Activated B cell treated with CpG ODN at 0.5 μM for 24 hours (primary cell): ENCODE results near the gene ABCD3. TPM values are rescaled to one million over a fixed set of nuclear protein-coding genes. Genes with fewer than 3 reads are reported as not detected.
"Not testable (repeated sequence)": the region's sequence is repeated elsewhere in the genome, so short reads cannot be mapped to it uniquely, and the experiment has no call there.

Source experiments
- ATAC-seq: fragments of 200-7000 bp; cut with Tn5 transposase; one replicate; pipeline ENCODE4 v1.10.0; 2021; ENCODE audit warnings: low read depth, mild to moderate bottlenecking, moderate library complexity
- CTCF ChIA-PET: fragments of 350-600 bp; sonication (Branson Sonifier 250); formaldehyde crosslinking; loops from one replicate; lab custom pipeline; 2021; ENCODE audit warnings: antibody characterized with exemption; lab: Charles Lee
- POLR2A ChIA-PET: fragments of 350-600 bp; sonication (Branson Sonifier 250); formaldehyde crosslinking; loops from one replicate; lab custom pipeline; 2021; ENCODE audit warnings: antibody characterized with exemption; lab: Charles Lee
- DNase-seq: peaks from one replicate; pipeline ENCODE4 v3.0.0; 2022
- H3K27ac Mint-ChIP-seq: one replicate; pipeline ENCODE4 v1.8.0; 2020; ENCODE audit warnings: mixed read lengths
- H3K27me3 Mint-ChIP-seq: one replicate; pipeline ENCODE4 v1.8.0; 2021; ENCODE audit warnings: mixed read lengths
- H3K36me3 Mint-ChIP-seq: one replicate; pipeline ENCODE4 v1.8.0; 2021; ENCODE audit warnings: low read depth, mixed read lengths
- H3K4me1 Mint-ChIP-seq: one replicate; pipeline ENCODE4 v1.8.0; 2021; ENCODE audit warnings: mixed read lengths
- H3K4me3 Mint-ChIP-seq: one replicate; pipeline ENCODE4 v1.8.0; 2020; ENCODE audit warnings: mild to moderate bottlenecking, mixed read lengths
- H3K9me3 Mint-ChIP-seq: one replicate; pipeline ENCODE4 v1.8.0; 2020; ENCODE audit warnings: mixed read lengths
- intact Hi-C: fragments of 100-400 bp; cut with micrococcal nuclease; formaldehyde crosslinking; loops from one replicate; pipeline ENCODE4 v1.15.1; 2024
- total RNA-seq: library from RNA; stranded (reverse); gene quantifications from 2 replicates; pipeline ENCODE4 v1.2.3, GENCODE V29; 2022
- TF ChIP-seq, protein P1 (sequence below): fragments of 200-600 bp; IDR thresholded peaks from one replicate; pipeline ENCODE4 v1.8.0; 2022; ENCODE audit warnings: antibody characterized with exemption, mild to moderate bottlenecking

The ABCD3 gene
- total RNA-seq, 1 donor from 2014 or later: 23.2 TPM

GRCh38 chr1:94425821-94426484 lies 7.8 kb downstream of the ABCD3 start:
- peaks cover 25% of the 10 kb centered on the region for H3K4me1 Mint-ChIP-seq
- H3K9me3 Mint-ChIP-seq: peaks cover 3% of the 10 kb centered on the region
- no peaks in the 10 kb centered on the region for H3K27me3 Mint-ChIP-seq
- H3K4me3 Mint-ChIP-seq: no peak overlapping the region
- no peak overlapping the region for H3K27ac Mint-ChIP-seq
- intact Hi-C loops: no loop called here
- CTCF ChIA-PET: no interaction called here
- POLR2A ChIA-PET: no interaction called here
- TF ChIP-seq, protein P1, sequence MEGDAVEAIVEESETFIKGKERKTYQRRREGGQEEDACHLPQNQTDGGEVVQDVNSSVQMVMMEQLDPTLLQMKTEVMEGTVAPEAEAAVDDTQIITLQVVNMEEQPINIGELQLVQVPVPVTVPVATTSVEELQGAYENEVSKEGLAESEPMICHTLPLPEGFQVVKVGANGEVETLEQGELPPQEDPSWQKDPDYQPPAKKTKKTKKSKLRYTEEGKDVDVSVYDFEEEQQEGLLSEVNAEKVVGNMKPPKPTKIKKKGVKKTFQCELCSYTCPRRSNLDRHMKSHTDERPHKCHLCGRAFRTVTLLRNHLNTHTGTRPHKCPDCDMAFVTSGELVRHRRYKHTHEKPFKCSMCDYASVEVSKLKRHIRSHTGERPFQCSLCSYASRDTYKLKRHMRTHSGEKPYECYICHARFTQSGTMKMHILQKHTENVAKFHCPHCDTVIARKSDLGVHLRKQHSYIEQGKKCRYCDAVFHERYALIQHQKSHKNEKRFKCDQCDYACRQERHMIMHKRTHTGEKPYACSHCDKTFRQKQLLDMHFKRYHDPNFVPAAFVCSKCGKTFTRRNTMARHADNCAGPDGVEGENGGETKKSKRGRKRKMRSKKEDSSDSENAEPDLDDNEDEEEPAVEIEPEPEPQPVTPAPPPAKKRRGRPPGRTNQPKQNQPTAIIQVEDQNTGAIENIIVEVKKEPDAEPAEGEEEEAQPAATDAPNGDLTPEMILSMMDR: no peak
- peaks cover 11% of the 10 kb centered on the region for H3K36me3 Mint-ChIP-seq
- no peak for DNase-seq
- ATAC-seq: no peak

DNA sequence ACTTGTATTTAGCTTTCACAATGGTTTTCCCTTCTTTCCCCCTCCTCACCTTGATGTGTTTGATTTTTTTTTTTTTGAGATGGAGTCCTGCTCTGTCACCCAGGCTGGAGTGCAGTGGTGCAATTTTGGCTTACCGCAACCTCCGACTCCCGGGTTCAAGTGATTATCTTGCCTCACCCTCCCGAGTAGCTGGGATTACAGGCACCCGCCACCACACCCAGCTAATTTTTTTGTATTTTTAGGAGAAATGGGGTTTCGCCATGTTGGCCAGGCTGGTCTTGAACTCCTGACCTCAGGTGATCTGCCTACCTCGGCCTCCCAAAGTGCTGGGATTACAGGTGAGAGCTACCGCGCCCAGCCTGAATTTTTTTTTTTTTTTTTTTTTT lies 8.3 kb downstream of the ABCD3 start:
- H3K9me3 Mint-ChIP-seq, H3K27me3 Mint-ChIP-seq, ATAC-seq, CTCF ChIA-PET, intact Hi-C loops, H3K4me3 Mint-ChIP-seq, DNase-seq, H3K27ac Mint-ChIP-seq, POLR2A ChIA-PET: not testable (repeated sequence)
- peaks cover 22% of the 10 kb centered on the region for H3K4me1 Mint-ChIP-seq
- H3K36me3 Mint-ChIP-seq: peaks cover 11% of the 10 kb centered on the region

GRCh38 chr1:94428441-94428840 lies 10.3 kb downstream of the ABCD3 start:
- ChIA-PET POLR2A (no interaction called here), CTCF (no interaction called here)
- H3K36me3 Mint-ChIP-seq: peaks cover 11% of the 10 kb centered on the region
- H3K4me3 Mint-ChIP-seq: no peak overlapping the region
- intact Hi-C loops: no loop called here
- peaks cover 22% of the 10 kb centered on the region for H3K4me1 Mint-ChIP-seq
- H3K27me3 Mint-ChIP-seq: no peaks in the 10 kb centered on the region
- TF ChIP-seq, protein P1: no peak
- peaks cover 3% of the 10 kb centered on the region for H3K9me3 Mint-ChIP-seq
- ATAC-seq: no peak
- no peak overlapping the region for H3K27ac Mint-ChIP-seq
- DNase-seq: no peak

- H3K27ac Mint-ChIP-seq, ATAC-seq, H3K9me3 Mint-ChIP-seq, intact Hi-C loops, POLR2A ChIA-PET, DNase-seq, CTCF ChIA-PET, H3K4me3 Mint-ChIP-seq, H3K27me3 Mint-ChIP-seq: not testable (repeated sequence)
- Mint-ChIP-seq H3K36me3 (peaks cover 11% of the 10 kb centered on the region), H3K4me1 (peaks cover 22% of the 10 kb centered on the region)
Observed at GRCh38 chr1:94428927-94429528, 10.8 kb downstream of the ABCD3 start.

DNA sequence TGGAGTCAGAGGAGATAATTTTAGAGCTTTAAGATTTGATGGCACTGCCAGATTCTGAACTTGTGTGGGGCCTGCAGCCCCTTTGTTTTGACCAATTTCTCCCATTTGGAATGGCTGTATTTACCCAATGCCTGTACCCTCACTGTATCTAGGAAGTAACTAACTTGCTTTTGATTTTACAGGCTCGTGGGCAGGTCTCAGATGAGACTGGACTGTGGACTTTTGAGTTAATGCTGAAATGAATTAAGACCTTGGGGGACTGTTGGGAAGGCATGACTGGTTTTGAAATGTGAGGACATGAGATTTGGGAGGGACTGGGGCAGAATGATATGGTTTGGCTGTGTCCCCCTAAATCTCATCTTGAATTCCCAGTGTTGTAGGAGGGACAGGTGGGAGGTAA lies 11.9 kb downstream of the ABCD3 start:
- H3K27me3 Mint-ChIP-seq, H3K4me3 Mint-ChIP-seq, intact Hi-C loops, H3K27ac Mint-ChIP-seq, DNase-seq, H3K9me3 Mint-ChIP-seq, CTCF ChIA-PET, POLR2A ChIA-PET, ATAC-seq: not testable (repeated sequence)
- H3K36me3 Mint-ChIP-seq: peaks cover 11% of the 10 kb centered on the region
- peaks cover 22% of the 10 kb centered on the region for H3K4me1 Mint-ChIP-seq

GRCh38 chr1:94433866-94434265 lies 15.7 kb downstream of the ABCD3 start:
- Mint-ChIP-seq H3K4me3 (no peak overlapping the region), H3K4me1 (peaks cover 16% of the 10 kb centered on the region), H3K36me3 (peaks cover 14% of the 10 kb centered on the region), H3K27ac (no peak overlapping the region), H3K9me3 (peaks cover 6% of the 10 kb centered on the region), H3K27me3 (no peaks in the 10 kb centered on the region)
- intact Hi-C loops: no loop called here
- ATAC-seq: no peak
- CTCF ChIA-PET: no interaction called here
- POLR2A ChIA-PET: no interaction called here
- DNase-seq: no peak
- TF ChIP-seq, protein P1: no peak
